A549 (cell line): ENCODE results near the gene PRKCSH. TPM values are rescaled to one million over a fixed set of nuclear protein-coding genes. Genes with fewer than 3 reads are reported as not detected.
A peak's percentile ranks its signal among the peaks of the same experiment; 100 is the strongest.
"Not testable (repeated sequence)": the region's sequence is repeated elsewhere in the genome, so short reads cannot be mapped to it uniquely, and the experiment has no call there.

Experiments
- ATAC-seq, 2 experiments: fragments of 200-7000 bp in 1 of 2; fragments of >200 bp in 1 of 2; cut with Nextera tagmentation in 1 of 2; cut with Tn5 transposase in 1 of 2; 3 replicates each; pipeline versions ENCODE4 v1.8.0 to v1.9.1; 2018 to 2020; ENCODE audit warnings: mild to moderate bottlenecking in 1 of 2, moderate library complexity in 1 of 2
- CTCF ChIA-PET: fragments of 300-600 bp; sonication (Branson Sonifier 250); formaldehyde crosslinking; extraction: SDS; loops from one replicate; lab custom pipeline; 2021; ENCODE audit warnings: antibody characterized with exemption, inconsistent platforms; lab: Yijun Ruan, JAX
- POLR2A ChIA-PET: fragments of 350-600 bp; formaldehyde crosslinking; extraction: SDS; loops from one replicate; lab custom pipeline; 2021; ENCODE audit warnings: antibody characterized with exemption, inconsistent platforms; lab: Yijun Ruan, JAX
- DNase-seq, 2 experiments: peaks; one replicate each; pipeline versions ENCODE4 v3.0.0 to v3.0.0-alpha.2; 2011 to 2016; ENCODE audit warnings: low read depth in 1 of 2, low spot score in 1 of 2
- FAIRE-seq: peaks from 2 replicates; lab custom pipeline; 2011; peaks lifted over from hg19 to GRCh38; lab: Jason Lieb, UNC
- H3K27ac ChIP-seq, 2 experiments: fragments of >200 bp; sonication (Bioruptor Twin); formaldehyde crosslinking; 3 replicates each; pipeline ENCODE4 v1.5.1; 2016 to 2017
- H3K4me1 ChIP-seq: fragments of >200 bp; sonication (Bioruptor Twin); formaldehyde crosslinking; 3 replicates; pipeline ENCODE4 v1.6.1; 2016
- H3K4me2 ChIP-seq: fragments of >200 bp; sonication (Bioruptor Twin); formaldehyde crosslinking; 3 replicates; pipeline ENCODE4 v1.6.1; 2016
- H3K4me3 ChIP-seq: fragments of >200 bp; sonication (Bioruptor Twin); formaldehyde crosslinking; 3 replicates; pipeline ENCODE4 v1.5.1; 2016
- H3K9me3 ChIP-seq: fragments of >200 bp; sonication (Bioruptor Twin); formaldehyde crosslinking; 3 replicates; pipeline ENCODE4 v1.6.1; 2016
- ATOH8 ChIP-seq: fragments of 250-450 bp; sonication (Bioruptor Pico); IDR thresholded peaks from 2 replicates; pipeline ENCODE4 v1.5.0; 2020; ENCODE audit warnings: low read depth, mild to moderate bottlenecking, moderate library complexity
- CTCF ChIP-seq: fragments of >200 bp; sonication (Bioruptor Twin); formaldehyde crosslinking; IDR thresholded peaks from 3 replicates; pipeline ENCODE4 v1.5.1; 2016
- EHF ChIP-seq: fragments of 250-450 bp; sonication (Bioruptor Pico); IDR thresholded peaks from 2 replicates; pipeline ENCODE4 v1.5.0; 2020; ENCODE audit warnings: mild to moderate bottlenecking
- EHMT2 ChIP-seq: fragments of 200-600 bp; sonication (generic); IDR thresholded peaks from 2 replicates; pipeline ENCODE4 v1.6.1; 2016; ENCODE audit warnings: antibody characterized with exemption, low read depth, mild to moderate bottlenecking, moderate library complexity
- EP300 ChIP-seq, 2 experiments: fragments of >200 bp; sonication (Bioruptor Twin); formaldehyde crosslinking; IDR thresholded peaks; 2 replicates in 1 of 2; 3 replicates in 1 of 2; pipeline ENCODE4 v1.6.1; 2016 to 2017
- HMGXB4 ChIP-seq: fragments of 250-450 bp; sonication (Bioruptor Pico); IDR thresholded peaks from 2 replicates; pipeline ENCODE4 v1.5.0; 2021; ENCODE audit warnings: mild to moderate bottlenecking, moderate library complexity, borderline replicate concordance
- JUN ChIP-seq, 2 experiments: fragments of >200 bp; sonication (Bioruptor Twin); formaldehyde crosslinking; IDR thresholded peaks; 2 replicates in 1 of 2; 3 replicates in 1 of 2; pipeline ENCODE4 v1.6.1; 2016 to 2017
- KDM1A ChIP-seq: fragments of 200-600 bp; sonication (generic); IDR thresholded peaks from 2 replicates; pipeline ENCODE4 v1.6.1; 2016; ENCODE audit warnings: low read depth, mild to moderate bottlenecking
- MAFK ChIP-seq: fragments of 450-650 bp; IDR thresholded peaks from 2 replicates; pipeline ENCODE4 v1.6.1; 2014; ENCODE audit not compliant: partially characterized antibody
- NFE2L2 ChIP-seq: fragments of 150-350 bp; conservative IDR thresholded peaks from 2 replicates; pipeline ENCODE4 v1.6.1; 2014; ENCODE audit warnings: low read length
- NPAS2 ChIP-seq: fragments of 250-450 bp; sonication (Bioruptor Pico); IDR thresholded peaks from 2 replicates; pipeline ENCODE4 v1.8.0; 2022; ENCODE audit warnings: mild to moderate bottlenecking, moderate library complexity, borderline replicate concordance
- PHF8 ChIP-seq: fragments of 200-600 bp; sonication (generic); IDR thresholded peaks from 2 replicates; pipeline ENCODE4 v1.6.1; 2016; ENCODE audit warnings: low read depth, mild to moderate bottlenecking, antibody characterized with exemption, moderate library complexity, borderline replicate concordance
- RARB ChIP-seq: fragments of 250-450 bp; sonication (Bioruptor Pico); IDR thresholded peaks from 2 replicates; pipeline ENCODE4 v1.8.0; 2021; ENCODE audit warnings: mild to moderate bottlenecking, moderate library complexity
- RNF2 ChIP-seq: fragments of 200-600 bp; sonication (generic); IDR thresholded peaks from 2 replicates; pipeline ENCODE4 v1.6.1; 2016; ENCODE audit warnings: low read depth, mild to moderate bottlenecking, antibody characterized with exemption, moderate library complexity, borderline replicate concordance
- TP53 ChIP-seq: fragments of 250-450 bp; sonication (Bioruptor Pico); IDR thresholded peaks from 2 replicates; pipeline ENCODE4 v1.5.0; 2021; ENCODE audit warnings: mild to moderate bottlenecking, moderate library complexity
- ZFP36 ChIP-seq: fragments of 450-650 bp; IDR thresholded peaks from 2 replicates; pipeline ENCODE4 v1.6.1; 2014; ENCODE audit warnings: borderline replicate concordance; ENCODE audit not compliant: partially characterized antibody
- WGBS: methylation state at CpG from one replicate; pipeline ENCODE4 v1.1.6; 2017; ENCODE audit errors: missing lambda C conversion rate; 5-methylcytosine and 5-hydroxymethylcytosine counted together
- polyA plus RNA-seq, 4 experiments: library from polyadenylated mRNA; depleted of rRNA in 3 of 4; stranded (reverse); fragments of >200 nt; fragmentation: RNase III in 1 of 4; extraction: RNeasy Plus Mini Kit Qiagen cat#74134 plus additional on column Dnase treatment in 1 of 4; gene quantifications; 2 replicates in 3 of 4; 3 replicates in 1 of 4; pipeline ENCODE4 v1.2.3, GENCODE V29; 2011 to 2017

The PRKCSH gene
- polyA plus RNA-seq, 2 of the 4 experiments (the other 2 are of a cell fraction): 75.0 to 215 TPM

- WGBS: 74% methylated on average over 18 of the region's 27 CpGs
- ChIA-PET CTCF (interaction anchor here (1.0 kb wide), 1 partner anchor 28 kb away, joined by 3 read pairs; no protein-coding TSS in a partner anchor), POLR2A (no interaction called here)
- ATAC-seq (0 out of 6 replicates have a peak, but pooled peaks of 1 of the 2 experiments have one; percentile 38), FAIRE-seq (no peak), DNase-seq (no peak)
- TF ChIP-seq EP300 (IDR thresholded peaks at IDR 0.05): no peak
- 0 out of 3 replicates have a peak, but pooled peaks have one; percentile 11 for TF ChIP-seq CTCF
- H3K4me1 ChIP-seq: no peaks in the 10 kb centered on the region
- H3K9me3 ChIP-seq: no peaks in the 10 kb centered on the region
- no peak overlapping the region for H3K27ac ChIP-seq
- H3K4me2 ChIP-seq: no peak overlapping the region
- no peak overlapping the region for H3K4me3 ChIP-seq
These were observed 18.3 kb downstream of the PRKCSH start for GRCh38 chr19:11453468-11454341.

GRCh38 chr19:11455233-11455554, 19.8 kb downstream of the PRKCSH start:
- H3K9me3 ChIP-seq, ATAC-seq, H3K4me2 ChIP-seq, H3K4me1 ChIP-seq, H3K27ac ChIP-seq, FAIRE-seq, CTCF ChIA-PET, H3K4me3 ChIP-seq, POLR2A ChIA-PET, DNase-seq: not testable (repeated sequence)
- WGBS: 63% methylated on average over 8 of the region's 9 CpGs

- H3K9me3 ChIP-seq: no peaks in the 10 kb centered on the region
- POLR2A ChIA-PET: no interaction called here
- no peaks in the 10 kb centered on the region for H3K4me1 ChIP-seq
- H3K27ac ChIP-seq: no peak overlapping the region
- no peak for FAIRE-seq
- CTCF ChIA-PET: no interaction called here
- WGBS: 87% methylated on average over 7 of the region's 7 CpGs
- TF ChIP-seq ZFP36 (no peak), TP53 (CRISPR knock-in tag) (no peak), NFE2L2 (no peak), JUN (IDR thresholded peaks at IDR 0.05) (no peak), NPAS2 (CRISPR knock-in tag) (no peak), EHF (CRISPR knock-in tag) (no peak), ATOH8 (CRISPR knock-in tag) (no peak), RNF2 (no peak), RARB (CRISPR knock-in tag) (no peak), KDM1A (no peak), MAFK (no peak), HMGXB4 (no peak), PHF8 (no peak), EHMT2 (no peak)
- TF ChIP-seq, all 56 proteins: peak for 0
- Histone ChIP-seq H3K4me3 (no peak overlapping the region), H3K4me2 (no peak overlapping the region)
- ATAC-seq (no peak), DNase-seq (no peak)
These were observed 21.2 kb downstream of the PRKCSH start for GRCh38 chr19:11456659-11457058.
